Fibroblast of lung (primary cell): Measurements from ENCODE around the gene ATP6V0B. TPM values are rescaled to one million over a fixed set of nuclear protein-coding genes. Genes with fewer than 3 reads are reported as not detected.

Experiments used
- DNase-seq, 2 donors: peaks; one replicate each; pipeline versions ENCODE4 v3.0.0 to v3.0.0-alpha.2; 2010; ENCODE audit warnings: low read depth in 2 of 2
- H2AFZ ChIP-seq: 2 replicates; pipeline ENCODE4 v1.5.1; 2012; ENCODE audit warnings: low read length, control low read depth, inconsistent platforms
- H3K27ac ChIP-seq: 2 replicates; pipeline ENCODE4 v1.5.1; 2011; ENCODE audit warnings: low read length, control low read depth; ENCODE audit not compliant: insufficient read depth
- H3K27me3 ChIP-seq: 2 replicates; pipeline ENCODE4 v1.5.1; 2011; ENCODE audit warnings: mild to moderate bottlenecking, low read length; ENCODE audit not compliant: control insufficient read depth, insufficient read depth
- H3K36me3 ChIP-seq: 2 replicates; pipeline ENCODE4 v1.5.1; 2011; ENCODE audit warnings: low read length; ENCODE audit not compliant: control insufficient read depth, insufficient read depth
- H3K4me1 ChIP-seq: 2 replicates; pipeline ENCODE4 v1.5.1; 2011; ENCODE audit warnings: low read length; ENCODE audit not compliant: control insufficient read depth, insufficient read depth; ENCODE audit errors: extremely low read depth
- H3K4me2 ChIP-seq: 2 replicates; pipeline ENCODE4 v1.5.1; 2011; ENCODE audit warnings: low read length, control low read depth; ENCODE audit not compliant: insufficient read depth; ENCODE audit errors: extremely low read depth
- H3K4me3 ChIP-seq, 4 experiments: fragments of 200-600 bp in 1 of 4; sonication (generic) in 1 of 4; replicated peaks in 1 of 4; 2 replicates each; pipeline ENCODE4 v1.5.1; 2011 to 2016; ENCODE audit warnings: low read length in 4 of 4, low read depth in 3 of 4, mild to moderate bottlenecking in 3 of 4, control low read depth in 2 of 4, inconsistent platforms in 1 of 4, mixed read lengths in 1 of 4; ENCODE audit not compliant: insufficient read depth in 1 of 4; ENCODE audit errors: control extremely low read depth in 1 of 4
- H3K79me2 ChIP-seq: 2 replicates; pipeline ENCODE4 v1.5.1; 2012; ENCODE audit warnings: mild to moderate bottlenecking, low read length, inconsistent platforms; ENCODE audit not compliant: control insufficient read depth, insufficient read depth
- H3K9ac ChIP-seq: 2 replicates; pipeline ENCODE4 v1.5.1; 2011; ENCODE audit warnings: mild to moderate bottlenecking, low read length, control low read depth; ENCODE audit not compliant: insufficient read depth
- H3K9me3 ChIP-seq: 2 replicates; pipeline ENCODE4 v1.5.1; 2012; ENCODE audit warnings: low read depth, low read length; ENCODE audit not compliant: control insufficient read depth, insufficient read depth
- H4K20me1 ChIP-seq: 2 replicates; pipeline ENCODE4 v1.5.1; 2011; ENCODE audit warnings: low read length; ENCODE audit not compliant: control insufficient read depth, insufficient read depth; ENCODE audit errors: extremely low read depth
- CTCF ChIP-seq, 2 donors: IDR thresholded peaks in 1 of 2; conservative IDR thresholded peaks in 1 of 2; 1 replicate in 1 of 2; 2 replicates in 1 of 2; pipeline ENCODE4 v1.5.1; 2011 to 2012; ENCODE audit warnings: low read length in 2 of 2, control low read depth in 1 of 2, inconsistent platforms in 1 of 2, low read depth in 1 of 2, mild to moderate bottlenecking in 1 of 2
- EZH2 ChIP-seq: IDR thresholded peaks from 2 replicates; pipeline ENCODE4 v1.5.1; 2012; ENCODE audit warnings: low read length, control low read depth, mild to moderate bottlenecking; ENCODE audit errors: missing control alignments
- polyA plus RNA-seq, 2 donors: library from polyadenylated mRNA; depleted of rRNA in 1 of 2; stranded (reverse) in 1 of 2; unstranded in 1 of 2; fragments of >200 nt; gene quantifications; 2 replicates each; pipeline ENCODE4 v1.2.1, GENCODE V29; 2011 to 2012; ENCODE audit warnings: missing spikeins in 1 of 2
- total RNA-seq: library from RNA; depleted of rRNA; stranded (reverse); fragments of >200 nt; gene quantifications from 2 replicates; pipeline ENCODE4 v1.2.1, GENCODE V29; 2014

Gene ATP6V0B
- total and polyA plus RNA-seq, 2 donors (not counting 1 experiment from before 2014, with no cell fraction given), result 83.5 to 121 TPM

DNA sequence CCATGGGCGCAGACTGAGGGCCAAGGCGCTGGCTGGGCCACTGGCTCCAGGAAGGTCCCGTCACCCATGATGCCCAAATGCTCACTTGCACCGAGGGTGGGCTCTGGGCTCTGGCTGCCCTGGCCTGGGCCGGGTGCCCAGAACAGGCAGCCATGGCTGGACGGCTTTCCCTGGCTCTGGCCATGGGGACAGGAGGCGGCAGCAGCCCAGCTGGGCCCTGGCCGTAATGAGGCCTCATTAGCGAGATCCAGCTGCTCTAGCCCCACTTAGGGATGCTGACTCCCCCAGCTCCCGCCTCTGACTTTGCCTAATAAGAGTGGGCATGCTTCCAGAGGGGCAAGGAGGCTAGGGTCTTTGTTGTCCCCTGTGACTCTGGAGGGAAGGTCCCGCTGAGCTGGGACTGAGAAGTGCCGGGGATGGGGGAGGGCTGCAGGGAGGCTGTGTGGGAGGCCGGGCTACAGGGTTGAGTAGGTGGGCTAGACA lies 44.7 kb downstream of the ATP6V0B start:
- no peaks in the 10 kb centered on the region for H3K27me3 ChIP-seq
- no peak overlapping the region for H2AFZ ChIP-seq
- no peaks in the 10 kb centered on the region for H3K36me3 ChIP-seq
- no peaks in the 10 kb centered on the region for H3K9me3 ChIP-seq
- H3K9ac ChIP-seq, result no peak overlapping the region
- H3K4me2 ChIP-seq, result no peak overlapping the region
- no peak overlapping the region for H3K27ac ChIP-seq
- H3K79me2 ChIP-seq, result no peaks in the 10 kb centered on the region
- TF ChIP-seq EZH2, result no peak
- TF ChIP-seq CTCF (conservative IDR thresholded peaks at IDR 0.05 in 1 of 2, IDR thresholded peaks at IDR 0.05 in 1 of 2; ENCODE audit: low read depth in 1 of 2, low read length in 2 of 2), result no peak
- H3K4me1 ChIP-seq, result no peaks in the 10 kb centered on the region
- no peak overlapping the region for H3K4me3 ChIP-seq
- H4K20me1 ChIP-seq, result no peaks in the 10 kb centered on the region
- no peak for DNase-seq

- TF ChIP-seq CTCF (conservative IDR thresholded peaks at IDR 0.05 in 1 of 2, IDR thresholded peaks at IDR 0.05 in 1 of 2; ENCODE audit: low read depth in 1 of 2, low read length in 2 of 2) (no peak), EZH2 (no peak)
- H3K36me3 ChIP-seq, result no peaks in the 10 kb centered on the region
- no peaks in the 10 kb centered on the region for H3K9me3 ChIP-seq
- H3K9ac ChIP-seq, result no peak overlapping the region
- H3K27me3 ChIP-seq, result no peaks in the 10 kb centered on the region
- no peaks in the 10 kb centered on the region for H3K79me2 ChIP-seq
- H3K4me2 ChIP-seq, result no peak overlapping the region
- no peak for DNase-seq
- H4K20me1 ChIP-seq, result no peaks in the 10 kb centered on the region
- H3K4me3 ChIP-seq, result no peak overlapping the region
- H3K4me1 ChIP-seq, result no peaks in the 10 kb centered on the region
- no peak overlapping the region for H3K27ac ChIP-seq
- no peak overlapping the region for H2AFZ ChIP-seq
These were observed 45.7 kb downstream of the ATP6V0B start for GRCh38 chr1:44020464-44020863.

DNA sequence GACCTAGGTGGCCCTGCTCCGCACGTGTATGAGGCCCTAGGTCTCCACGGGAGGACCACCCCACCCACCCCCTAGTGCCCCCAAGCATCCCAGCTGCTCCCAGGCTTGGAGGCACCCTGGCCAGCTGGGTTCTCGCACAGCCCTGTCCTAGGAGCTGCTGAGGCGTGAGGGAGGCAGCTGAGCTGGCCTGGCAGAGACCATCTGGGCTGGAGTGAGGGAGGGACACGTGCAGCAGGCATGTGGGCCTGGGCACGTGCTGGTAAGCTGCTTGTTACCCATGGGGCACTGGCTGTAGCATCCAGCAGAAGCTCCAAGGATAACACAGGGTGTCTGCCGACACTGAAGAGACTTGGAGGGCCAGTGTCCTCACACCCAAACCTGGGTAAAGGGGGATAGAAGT lies 46.4 kb downstream of the ATP6V0B start:
- TF ChIP-seq CTCF (conservative IDR thresholded peaks at IDR 0.05 in 1 of 2, IDR thresholded peaks at IDR 0.05 in 1 of 2; ENCODE audit: low read depth in 1 of 2, low read length in 2 of 2), result no peak
- no peak for TF ChIP-seq EZH2
- no peak overlapping the region for H3K4me3 ChIP-seq
- H3K4me2 ChIP-seq, result no peak overlapping the region
- H4K20me1 ChIP-seq, result no peaks in the 10 kb centered on the region
- no peak overlapping the region for H2AFZ ChIP-seq
- no peak for DNase-seq
- H3K9ac ChIP-seq, result no peak overlapping the region
- H3K79me2 ChIP-seq, result no peaks in the 10 kb centered on the region
- H3K27ac ChIP-seq, result no peak overlapping the region
- H3K36me3 ChIP-seq, result no peaks in the 10 kb centered on the region
- no peaks in the 10 kb centered on the region for H3K4me1 ChIP-seq
- H3K9me3 ChIP-seq, result no peaks in the 10 kb centered on the region
- no peaks in the 10 kb centered on the region for H3K27me3 ChIP-seq
